ENCODE results near the gene RUNX1.

The RUNX1 gene

GRCh38 chr21:34791776-34792503 is 257.2 kb downstream of the RUNX1 start:
- DNase-seq (ENCODE audit: low read depth, low spot score): no peak

DNA sequence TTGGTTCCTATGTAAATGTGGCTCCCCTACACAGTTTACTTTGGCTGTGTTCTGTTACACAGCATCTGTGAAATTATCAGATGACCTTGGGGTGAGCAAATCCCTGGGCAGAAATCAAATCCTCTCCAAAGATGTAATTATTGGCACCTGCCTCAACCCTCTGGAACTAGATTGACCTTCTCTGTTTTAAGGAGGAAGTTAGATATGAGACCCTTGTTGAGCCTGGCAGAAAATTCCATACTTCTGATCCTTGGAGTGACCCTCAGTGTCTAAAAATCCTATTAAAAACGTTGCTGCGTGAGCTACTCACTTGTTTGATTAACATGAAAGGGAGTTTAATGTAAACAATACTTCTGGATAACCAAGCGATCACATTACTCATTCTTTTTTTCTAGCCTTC is 258.3 kb downstream of the RUNX1 start:
- no peak for DNase-seq (ENCODE audit: low read depth, low spot score)

DNA sequence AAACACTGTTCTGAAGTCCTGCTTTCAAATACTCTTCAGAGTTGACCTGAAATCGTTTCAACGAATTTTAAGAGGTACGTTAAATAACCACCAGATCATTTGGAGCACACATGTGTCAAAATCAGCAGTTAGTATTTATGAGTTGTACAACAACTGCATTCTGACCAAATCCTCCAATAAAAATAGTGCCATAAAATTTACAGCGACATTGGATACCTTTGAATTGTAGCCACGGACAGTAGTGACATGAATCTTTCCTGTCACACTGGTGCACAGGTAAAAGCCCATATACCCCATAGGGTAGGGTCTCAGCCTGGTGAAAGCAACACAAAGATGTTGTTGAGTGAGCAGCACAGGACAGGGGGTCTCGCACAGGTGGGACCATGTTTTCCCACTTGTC is 258.8 kb downstream of the RUNX1 start:
- no peak for DNase-seq (ENCODE audit: low read depth, low spot score)

DNA sequence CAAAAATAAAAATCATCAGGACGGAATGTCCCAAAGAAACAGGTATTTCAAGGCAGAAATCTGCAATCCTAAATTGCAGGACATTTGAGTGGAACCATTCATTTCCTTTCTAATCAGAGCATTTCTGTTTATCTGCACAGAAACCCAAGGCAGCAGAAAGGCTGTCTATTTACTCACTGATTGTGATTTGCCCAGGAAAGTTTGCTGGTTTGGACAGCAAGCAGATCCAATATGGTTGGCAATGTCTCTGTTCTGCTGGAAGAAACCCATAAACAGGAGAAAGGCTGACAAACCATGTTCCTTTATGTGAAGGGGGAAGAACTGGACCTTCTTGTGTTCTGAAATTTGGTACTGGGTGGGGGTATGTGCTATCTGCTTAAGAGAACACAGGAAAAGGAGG is 260.2 kb downstream of the RUNX1 start:
- DNase-seq (ENCODE audit: low read depth, low spot score): no peak

DNA sequence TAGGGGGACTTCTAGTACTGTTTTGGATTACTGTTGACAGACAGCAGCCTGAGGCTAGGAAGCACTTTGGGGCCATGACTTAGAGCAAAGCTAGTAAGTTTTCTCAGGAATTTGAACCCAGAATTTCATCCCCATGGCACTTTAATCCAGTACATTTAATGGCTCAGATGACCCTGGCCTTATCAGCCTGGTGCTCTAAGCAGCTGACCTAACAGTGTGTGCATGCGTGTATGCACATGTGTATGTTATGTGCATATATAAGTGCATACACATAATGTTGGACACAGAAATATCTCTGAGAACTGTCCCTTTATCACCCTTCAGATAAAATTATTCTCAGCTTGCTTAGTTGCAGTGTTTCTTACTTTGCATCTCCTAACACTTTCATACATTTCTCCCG is 265.3 kb downstream of the RUNX1 start:
- DNase-seq (ENCODE audit: low read depth, low spot score): no peak

DNA sequence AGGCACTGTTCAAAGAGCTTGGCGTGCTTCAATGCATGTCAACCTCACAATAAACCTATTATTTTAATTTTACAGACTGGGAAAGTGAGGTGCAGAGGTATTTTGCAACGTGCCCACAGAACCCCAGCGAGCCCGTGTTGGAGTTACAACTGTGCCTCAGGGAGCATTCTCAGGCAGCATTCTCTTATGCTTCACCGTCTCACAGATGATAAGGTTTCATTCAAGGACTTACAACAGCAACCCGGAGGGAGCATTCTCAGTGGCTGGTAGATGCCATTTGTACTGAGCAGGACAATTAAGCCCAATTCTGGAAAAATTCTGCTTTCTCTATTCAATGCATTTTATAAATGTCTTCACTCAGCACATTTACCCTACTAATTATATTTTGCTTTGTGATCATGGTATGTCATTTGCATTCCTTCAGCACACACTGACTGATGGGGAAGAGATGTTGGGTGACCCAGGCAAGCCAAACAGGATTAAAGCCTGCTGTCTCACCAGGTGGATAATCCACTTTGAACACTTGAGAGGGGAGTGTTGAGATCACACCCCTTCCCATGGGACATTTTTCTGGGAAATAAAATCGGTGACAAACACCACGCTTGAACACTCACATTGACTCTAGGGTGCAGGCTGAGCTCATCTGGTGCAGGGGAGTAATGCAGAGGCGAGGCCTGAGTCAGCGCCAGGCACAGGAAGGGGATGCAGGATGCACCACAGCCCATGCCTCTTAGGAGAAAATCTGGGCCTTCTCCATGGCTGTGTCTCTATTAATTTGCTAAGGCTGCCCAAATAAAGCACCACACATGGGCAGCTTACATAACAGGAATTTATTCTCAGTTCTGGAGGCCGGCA is 266.4 kb downstream of the RUNX1 start:
- DNase-seq (ENCODE audit: low read depth, low spot score): no peak

DNA sequence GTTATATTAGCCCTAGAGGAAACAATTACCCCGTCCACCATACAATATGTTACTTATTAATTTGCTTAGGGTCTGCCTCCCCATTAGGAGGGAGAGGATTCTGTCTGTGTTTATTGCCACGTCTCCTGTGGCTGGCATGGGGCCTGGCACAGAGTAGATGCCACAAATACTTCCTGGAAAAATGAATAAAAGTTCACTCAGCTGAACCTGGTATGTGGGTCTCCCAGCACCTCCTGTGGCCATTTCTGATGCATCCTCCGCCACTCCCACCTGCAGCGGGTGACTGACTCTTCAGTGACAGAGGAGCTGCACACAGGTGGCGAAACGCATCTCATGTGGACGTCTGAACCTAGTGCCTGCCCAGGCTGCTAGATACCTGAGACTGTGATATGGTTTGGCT is 267.6 kb downstream of the RUNX1 start:
- DNase-seq (ENCODE audit: low read depth, low spot score): no peak

DNA sequence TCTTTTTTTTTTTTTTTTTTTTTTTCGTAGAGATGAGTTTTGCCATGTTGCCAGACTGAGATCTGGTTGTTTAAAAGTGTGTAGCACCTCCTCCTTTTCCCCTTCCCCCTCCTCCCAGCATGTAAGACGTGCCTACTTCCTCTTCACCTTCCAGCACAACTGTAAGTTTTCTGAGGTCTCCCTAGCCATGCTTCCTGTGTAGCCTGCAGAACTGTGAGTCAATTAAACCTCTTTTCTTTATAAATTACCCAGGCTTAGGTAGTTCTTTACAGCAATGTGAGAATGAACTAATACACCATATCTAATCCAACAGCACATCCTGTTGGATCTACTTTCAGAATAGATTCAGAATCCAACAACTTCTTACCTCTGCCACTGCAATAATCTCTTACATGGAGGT is 269.2 kb downstream of the RUNX1 start:
- DNase-seq (ENCODE audit: low read depth, low spot score): no peak

GRCh38 chr21:34775793-34776192 is 273.3 kb downstream of the RUNX1 start:
- no peak for DNase-seq (ENCODE audit: low read depth, low spot score)

DNA sequence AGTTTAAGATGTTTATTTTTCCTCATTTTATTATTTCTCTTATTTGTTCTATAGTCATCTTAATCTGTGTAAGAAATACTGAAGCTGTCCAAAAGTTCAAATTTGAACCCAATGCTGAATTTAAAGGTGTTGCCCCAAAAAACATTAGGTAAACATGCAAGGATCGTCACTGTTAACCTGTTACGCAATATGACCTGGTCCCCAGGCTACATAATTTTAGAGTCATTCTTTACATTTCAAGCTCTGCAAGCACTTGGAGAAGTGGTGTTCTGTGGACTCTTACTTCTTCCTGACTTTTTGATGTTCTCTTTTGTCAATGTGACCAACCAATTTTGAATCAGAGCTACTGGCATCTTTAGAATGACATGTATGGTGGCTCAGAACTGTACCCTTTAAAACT is 274.4 kb downstream of the RUNX1 start:
- no peak for DNase-seq (ENCODE audit: low read depth, low spot score)

GRCh38 chr21:34771512-34772028 is 277.5 kb downstream of the RUNX1 start:
- no peak for DNase-seq (ENCODE audit: low read depth, low spot score)

DNA sequence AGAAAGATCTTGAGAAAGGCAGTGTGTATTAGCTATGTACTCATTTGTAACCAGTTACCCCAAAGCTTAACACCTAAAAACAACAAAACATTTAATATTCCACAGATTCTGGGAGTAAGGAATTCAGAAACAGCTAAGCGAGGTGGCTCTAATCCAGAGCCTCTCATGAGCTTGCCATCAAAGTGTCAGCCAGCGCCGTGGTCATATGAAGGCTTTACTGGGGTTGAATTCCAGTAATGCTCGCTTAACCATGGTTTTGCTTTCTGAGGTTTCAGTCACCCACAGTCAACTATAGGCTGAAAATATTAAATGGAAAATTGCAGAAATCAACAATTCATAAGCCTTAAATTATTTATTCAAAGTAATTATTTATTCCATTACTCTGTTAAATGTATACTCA is 278.5 kb downstream of the RUNX1 start:
- no peak for DNase-seq (ENCODE audit: low read depth, low spot score)

- DNase-seq (ENCODE audit: low read depth, low spot score): no peak
Measured at GRCh38 chr21:34768326-34768725, 280.8 kb downstream of the RUNX1 start.

- no peak for DNase-seq (ENCODE audit: low read depth, low spot score)
Measured at GRCh38 chr21:34766862-34767261, 282.2 kb downstream of the RUNX1 start.

GRCh38 chr21:34765619-34766018 is 283.5 kb downstream of the RUNX1 start:
- DNase-seq (ENCODE audit: low read depth, low spot score): no peak

DNA sequence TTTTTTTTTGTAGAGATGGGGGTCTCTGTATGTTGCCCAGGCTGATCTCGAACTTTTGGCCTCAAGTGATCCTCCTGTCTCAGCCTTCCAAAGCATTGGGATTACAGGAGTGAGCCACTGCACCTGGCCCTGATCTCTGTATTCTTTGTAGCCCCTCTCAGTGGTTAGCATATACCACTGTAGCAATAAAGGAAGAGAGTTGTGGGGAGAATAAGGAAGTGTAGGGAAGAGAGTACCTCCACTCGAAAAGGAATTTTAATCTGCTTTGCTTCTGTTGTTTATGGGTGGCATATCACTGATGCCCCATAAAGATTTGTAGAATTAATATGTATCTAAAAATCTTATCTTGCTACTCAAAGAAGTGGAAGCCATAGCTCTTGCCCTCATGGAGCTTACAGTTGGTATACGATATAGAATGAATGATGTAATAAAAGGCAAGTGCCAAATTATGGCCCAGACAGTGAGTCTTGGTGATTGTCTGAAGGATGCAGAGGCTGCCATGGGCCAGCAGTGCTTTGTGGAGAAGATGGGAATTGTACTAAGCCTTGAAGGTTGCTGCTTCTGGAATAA is 284.3 kb downstream of the RUNX1 start:
- DNase-seq (ENCODE audit: low read depth, low spot score): no peak

GRCh38 chr21:34762786-34763185 is 286.3 kb downstream of the RUNX1 start:
- no peak for DNase-seq (ENCODE audit: low read depth, low spot score)

GRCh38 chr21:34761758-34762330 is 287.3 kb downstream of the RUNX1 start:
- DNase-seq (ENCODE audit: low read depth, low spot score): no peak

- no peak for DNase-seq (ENCODE audit: low read depth, low spot score)
Measured at GRCh38 chr21:34754690-34755647, 294.1 kb downstream of the RUNX1 start.

DNA sequence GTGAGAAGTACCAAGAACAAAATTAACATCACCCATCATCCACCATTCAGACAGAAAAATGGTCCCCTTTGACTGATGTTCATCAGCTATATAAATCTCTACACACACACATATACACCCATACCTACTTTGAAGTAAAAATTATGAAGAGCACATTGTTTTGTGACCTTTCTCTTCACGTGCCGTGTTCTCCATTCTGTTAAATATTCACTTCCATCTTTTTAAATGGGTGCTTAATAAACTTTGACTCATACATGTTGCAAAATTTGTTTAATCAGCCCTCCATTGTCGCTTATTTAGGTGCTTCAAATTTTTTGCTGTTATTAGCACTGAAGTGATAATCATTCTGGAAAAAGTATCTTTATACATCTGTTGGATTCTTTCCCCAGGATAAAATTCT is 300.2 kb downstream of the RUNX1 start:
- no peak for DNase-seq (ENCODE audit: low read depth, low spot score)

Data from activated naive CD8-positive, alpha-beta T cell treated with anti-CD3 and anti-CD28 coated beads, Interleukin-2, amount 50 U/mL, for 16 hours (primary cell).